Ramos (cell line): ENCODE data around the gene PPIA.

Experiments
- in situ Hi-C: fragments of 300-500 bp; cut with MboI; formaldehyde crosslinking; loops from one replicate; pipeline ENCODE4 v1.14.3; 2022; ENCODE audit warnings: low sequenced_read_pairs; ENCODE audit not compliant: unreplicated experiment

The PPIA gene

DNA sequence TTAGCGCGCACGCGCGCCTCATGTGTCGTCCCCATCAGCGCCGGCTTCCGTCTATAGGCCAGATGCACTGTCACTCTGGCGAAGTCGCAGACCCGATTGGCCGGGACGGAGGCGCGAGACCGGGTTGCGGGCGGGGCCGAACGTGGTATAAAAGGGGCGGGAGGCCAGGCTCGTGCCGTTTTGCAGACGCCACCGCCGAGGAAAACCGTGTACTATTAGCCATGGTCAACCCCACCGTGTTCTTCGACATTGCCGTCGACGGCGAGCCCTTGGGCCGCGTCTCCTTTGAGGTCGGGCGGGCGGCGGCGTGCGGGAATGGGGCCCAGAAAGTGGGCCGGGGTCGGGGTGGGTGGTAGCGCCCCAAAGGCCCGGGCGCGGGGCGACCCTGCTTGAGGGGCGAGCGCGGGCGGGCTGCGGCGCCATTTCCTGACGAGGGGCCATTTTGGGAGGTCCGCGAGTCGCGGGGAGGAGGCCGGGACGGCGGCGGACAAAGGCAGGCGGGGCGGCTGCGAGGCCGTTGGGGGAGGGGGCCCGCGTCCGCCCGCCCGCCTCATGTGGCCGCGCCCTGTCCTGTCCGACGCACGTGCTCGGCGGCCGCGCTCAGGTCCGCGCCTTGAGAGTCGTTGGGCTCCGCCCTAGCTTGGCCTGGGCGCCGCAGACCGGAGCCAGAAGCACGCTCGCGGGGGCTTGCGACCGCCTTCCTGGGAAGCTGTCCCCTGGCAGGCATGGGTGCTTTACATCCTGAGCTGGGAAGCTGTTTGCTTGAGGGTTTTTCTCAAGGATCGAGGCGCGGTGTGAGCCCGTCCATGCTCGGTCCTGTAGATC, at the start of gene PPIA:
TSS of gene PPIA (plus strand) at position 178 of the 825 bp plus-strand sequence. CDS start at position 222, 44 bp downstream.
- in situ Hi-C loops = no loop called here

DNA sequence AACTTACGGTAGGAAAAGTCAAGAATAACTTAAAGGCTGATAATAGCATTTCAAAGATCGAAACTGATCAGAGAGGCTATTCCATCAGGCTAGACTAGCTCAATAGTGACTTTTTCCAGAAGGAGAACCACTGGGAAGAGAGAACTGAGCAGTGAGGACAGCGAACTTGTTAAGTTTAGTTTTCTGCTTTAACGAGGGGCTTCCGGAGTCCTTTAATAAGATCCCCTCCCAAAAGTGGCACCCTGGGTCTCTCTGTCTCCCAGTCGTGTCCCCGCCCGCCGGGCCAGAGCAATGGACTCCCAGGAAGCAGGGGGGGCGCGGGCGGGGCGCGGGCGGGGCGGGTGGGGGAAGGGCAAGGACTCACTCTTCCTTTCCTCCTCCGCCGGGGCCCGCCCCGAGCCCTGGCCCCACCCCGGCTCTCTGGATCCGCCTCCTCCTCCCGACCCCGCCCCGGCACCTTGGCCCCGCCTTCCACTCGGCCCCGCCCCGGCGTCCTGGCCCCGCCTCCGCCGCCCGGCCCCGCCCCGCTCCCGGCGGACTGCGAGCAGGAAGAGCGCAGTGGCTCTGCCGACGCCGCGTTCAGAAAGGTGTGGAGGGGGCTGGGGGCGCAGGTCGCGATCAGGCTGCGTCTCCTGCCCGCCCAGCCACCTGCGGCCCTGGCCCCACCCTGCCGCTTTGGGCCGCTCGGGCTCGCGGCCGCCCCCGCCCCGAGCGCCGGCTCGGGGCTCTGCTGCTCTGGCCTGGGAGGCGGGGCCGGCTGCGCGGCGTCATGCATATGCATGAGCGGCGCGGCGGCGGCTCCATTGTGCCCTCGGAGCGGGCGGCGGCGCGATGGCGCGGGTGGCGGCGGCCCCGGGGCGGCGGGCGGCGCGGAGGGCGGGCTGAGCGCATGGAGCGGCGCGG, 48.2 kb upstream of the PPIA start, which contains the start of gene ZMIZ2:
TSS of gene ZMIZ2 (plus strand) at position 803 of the 903 bp plus-strand sequence. CDS start 7,403 bp downstream, outside the sequence.
- in situ Hi-C loops = no loop called here

DNA sequence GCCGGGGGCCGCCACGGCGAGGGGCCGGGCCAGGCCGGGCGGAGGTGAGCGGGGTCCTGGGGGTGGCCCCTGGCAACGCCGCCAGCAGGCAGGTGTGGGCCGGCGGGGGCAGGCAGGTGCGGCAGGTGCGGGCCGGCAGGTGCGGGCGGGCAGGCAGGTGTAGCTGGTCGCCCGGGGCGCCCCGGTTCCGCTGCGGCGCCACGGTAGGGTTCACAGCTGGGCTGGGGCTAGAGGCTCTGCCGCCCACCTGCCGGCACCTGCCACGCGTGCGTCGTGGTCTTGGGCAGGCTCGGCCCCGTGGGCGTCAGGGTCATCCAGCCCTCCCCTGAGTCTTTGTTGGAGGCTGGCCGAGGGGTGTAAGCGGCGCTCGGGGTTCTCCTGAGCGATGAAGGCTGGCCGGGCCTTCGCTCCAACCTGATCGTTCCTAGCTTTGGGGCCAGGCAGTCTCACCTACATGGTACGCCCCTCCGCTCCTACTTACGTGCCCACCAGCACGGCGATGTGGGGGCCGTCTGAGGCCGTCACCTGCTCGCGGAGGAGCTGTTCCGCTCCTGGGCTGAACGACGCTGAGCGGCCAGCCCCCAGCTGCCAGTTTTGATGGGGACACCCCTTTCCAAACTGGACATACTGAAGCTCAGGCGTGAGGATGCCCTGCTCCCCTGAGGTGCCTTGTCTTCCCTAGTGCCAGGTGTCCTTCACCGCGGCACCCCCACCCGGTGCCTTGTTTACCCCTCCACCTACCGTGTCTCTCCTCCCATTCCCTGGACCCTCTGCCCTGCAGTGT, 47.3 kb upstream of the PPIA start:
- in situ Hi-C loops = no loop called here

DNA sequence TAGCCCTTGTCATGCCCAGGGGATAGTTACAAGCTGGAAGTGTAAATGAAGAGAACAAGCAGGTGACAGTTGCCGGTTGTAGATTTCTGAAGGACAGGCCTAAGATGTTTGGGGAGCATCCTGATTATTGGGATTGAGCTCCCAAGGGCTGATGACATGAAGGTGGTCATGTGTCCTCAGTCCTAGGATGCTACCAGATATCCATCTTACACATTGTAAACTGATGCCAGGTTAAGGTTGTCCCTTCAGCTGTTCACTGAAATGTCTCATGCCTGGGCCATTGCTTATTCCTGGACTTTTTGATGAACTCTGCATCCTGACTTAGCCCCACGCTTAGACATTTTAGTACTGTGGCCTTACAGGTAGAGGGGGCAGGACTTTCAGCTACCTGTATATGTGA, 46.5 kb upstream of the PPIA start:
- in situ Hi-C loops = no loop called here

DNA sequence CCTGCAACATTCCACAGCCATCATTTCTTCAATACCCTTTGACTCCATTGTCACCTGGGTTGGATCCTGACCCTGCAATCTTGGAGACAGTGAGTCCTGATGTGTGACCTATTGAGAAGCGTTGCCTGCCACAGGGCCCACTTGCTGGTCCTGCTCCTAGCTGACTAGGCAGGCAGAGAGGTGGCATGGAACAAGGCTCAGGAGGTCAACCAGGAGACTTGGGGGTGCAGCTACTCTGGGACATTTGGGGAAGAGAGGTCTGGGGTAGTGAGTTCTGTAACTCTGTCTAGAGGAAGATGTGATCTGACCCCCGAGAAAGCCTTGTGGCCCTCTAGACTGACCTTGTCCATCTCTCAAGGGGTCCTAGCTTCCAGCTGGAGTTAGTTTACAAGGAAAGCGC, 46.1 kb upstream of the PPIA start:
- in situ Hi-C loops = no loop called here

DNA sequence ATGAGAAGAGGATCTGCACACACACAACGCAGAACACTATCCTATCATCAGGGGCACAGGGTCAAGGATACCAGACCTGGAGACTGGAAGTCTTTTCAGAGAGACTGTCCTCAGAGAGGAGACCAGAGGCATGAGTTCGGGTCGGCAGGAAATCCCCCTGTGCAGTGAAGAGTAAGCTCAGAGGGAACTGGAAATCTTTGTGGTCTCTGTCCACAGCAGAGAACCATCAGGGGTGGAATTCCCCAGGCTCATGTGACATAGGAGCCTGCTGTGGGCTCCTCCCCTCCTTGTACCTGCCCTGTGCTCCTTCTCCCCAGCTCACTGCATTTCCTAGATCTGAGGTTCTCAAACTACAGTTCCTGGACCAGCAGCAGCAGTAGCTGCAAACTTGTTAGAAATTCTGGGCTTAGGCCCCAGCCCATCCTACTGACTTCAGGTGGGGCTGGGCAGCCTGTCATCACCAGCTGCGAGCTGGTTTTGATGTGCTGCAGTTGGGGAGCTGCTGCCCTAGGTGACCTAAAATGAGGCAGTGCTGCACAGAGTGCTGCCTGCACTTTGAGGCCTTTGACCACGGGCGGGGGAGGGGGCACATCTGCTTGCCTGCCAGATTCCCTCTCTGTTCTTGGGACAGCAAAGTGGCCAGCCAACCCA, 45.4 kb upstream of the PPIA start:
- in situ Hi-C loops = no loop called here

DNA sequence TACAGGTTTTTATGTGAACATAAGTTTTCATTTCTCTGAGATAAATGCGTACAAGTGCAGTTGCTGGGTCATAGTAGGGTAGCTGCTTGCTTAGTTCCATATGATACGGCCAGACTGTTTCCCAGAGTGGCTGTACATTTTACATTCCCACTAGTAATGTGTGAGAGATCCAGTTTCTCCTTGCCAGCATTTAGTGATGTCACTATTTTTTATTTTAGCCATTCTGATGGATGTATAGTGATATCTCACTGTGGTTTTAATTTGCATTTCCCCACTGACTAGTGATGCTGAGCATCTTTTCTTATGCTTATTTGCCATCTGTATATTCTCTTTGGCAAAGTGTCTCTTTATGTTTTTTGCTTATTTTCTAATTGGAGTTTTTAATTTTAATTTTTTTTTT, 43.7 kb upstream of the PPIA start:
- in situ Hi-C loops = no loop called here

DNA sequence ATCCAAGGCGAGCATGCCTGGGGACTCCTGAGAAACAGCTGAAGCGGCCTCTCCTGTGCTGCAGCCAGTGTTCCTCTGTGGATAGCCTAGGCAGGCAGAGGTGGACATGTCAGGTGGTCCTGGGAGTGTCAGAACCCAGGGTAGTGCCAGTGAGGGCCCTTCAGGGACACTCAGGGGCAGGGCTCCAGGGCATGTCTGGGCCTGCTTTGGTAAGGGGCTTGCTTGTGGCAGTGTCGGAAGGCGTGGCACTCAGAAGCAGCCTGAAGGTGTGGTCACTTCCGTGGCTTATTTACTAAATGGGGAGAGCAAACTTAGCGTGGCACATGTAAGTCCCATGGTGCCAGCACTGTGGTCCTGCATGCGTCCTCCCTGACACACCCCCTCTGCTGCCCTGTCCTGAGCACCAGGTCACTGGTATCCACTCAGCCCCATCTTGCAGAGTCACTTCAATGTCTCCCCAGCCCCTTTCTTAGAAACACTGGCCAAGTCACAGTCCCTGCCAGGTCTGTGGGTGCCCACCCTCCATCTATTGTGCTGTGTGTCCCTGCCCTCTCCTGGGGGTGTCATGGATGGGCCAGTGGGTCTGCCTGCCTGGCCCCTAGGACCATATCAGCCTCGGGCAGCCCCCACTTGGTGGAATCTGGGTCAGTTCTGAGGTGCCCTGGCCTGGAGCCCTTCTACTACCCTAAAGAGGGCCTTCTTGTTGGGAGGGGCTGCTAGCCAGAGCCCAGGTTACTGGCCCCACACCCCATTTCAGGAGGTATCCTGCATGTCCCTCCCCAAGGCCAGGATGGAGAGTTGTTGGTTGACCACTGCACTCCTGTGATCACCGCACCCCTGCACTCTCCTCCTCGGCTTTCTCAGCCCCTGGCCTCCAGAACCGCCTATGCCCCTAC, 41.4 kb upstream of the PPIA start:
- in situ Hi-C loops = no loop called here

DNA sequence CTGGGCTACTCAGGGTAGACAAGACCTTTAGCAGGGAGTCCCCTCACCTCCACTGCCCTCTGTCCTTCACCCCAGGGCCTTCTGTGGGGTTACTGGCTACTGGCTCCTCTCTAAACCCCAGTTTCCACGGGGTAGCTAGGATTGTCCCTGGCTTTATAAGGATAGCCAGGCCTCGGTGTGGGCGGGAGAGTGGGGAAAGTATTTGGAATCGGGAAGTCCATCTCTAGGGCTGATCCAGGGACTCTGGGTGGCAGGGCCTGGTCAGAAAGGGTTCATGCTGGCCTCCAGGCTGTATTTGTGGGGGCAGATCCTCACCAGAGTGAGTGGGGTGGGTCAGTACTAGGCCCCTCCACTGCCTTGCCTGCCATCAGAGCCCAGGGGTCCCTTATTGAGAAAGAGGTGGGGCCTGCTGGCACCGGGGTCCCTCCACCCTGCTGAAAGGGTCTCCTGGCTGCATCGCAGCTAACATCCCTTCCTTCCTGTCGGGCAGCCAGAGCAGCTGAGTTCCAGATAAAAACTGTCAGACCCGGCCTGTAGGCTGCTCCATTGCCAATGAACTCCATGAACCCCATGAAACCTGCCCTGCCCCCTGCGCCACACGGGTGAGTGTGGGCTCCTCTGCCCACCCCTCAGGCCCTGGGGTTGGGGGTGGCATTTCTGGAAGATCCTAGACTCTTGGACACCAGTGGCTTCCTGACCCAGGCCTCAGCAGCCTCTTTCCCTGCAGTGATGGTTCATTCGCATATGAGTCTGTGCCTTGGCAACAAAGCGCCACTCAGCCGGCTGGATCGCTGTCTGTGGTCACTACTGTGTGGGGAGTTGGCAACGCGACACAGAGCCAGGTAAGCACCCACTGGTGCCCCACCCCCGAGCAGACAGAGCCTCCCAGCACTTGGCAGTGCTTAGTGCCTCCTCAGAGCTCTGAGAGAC, 40.5 kb upstream of the PPIA start:
- in situ Hi-C loops = no loop called here

DNA sequence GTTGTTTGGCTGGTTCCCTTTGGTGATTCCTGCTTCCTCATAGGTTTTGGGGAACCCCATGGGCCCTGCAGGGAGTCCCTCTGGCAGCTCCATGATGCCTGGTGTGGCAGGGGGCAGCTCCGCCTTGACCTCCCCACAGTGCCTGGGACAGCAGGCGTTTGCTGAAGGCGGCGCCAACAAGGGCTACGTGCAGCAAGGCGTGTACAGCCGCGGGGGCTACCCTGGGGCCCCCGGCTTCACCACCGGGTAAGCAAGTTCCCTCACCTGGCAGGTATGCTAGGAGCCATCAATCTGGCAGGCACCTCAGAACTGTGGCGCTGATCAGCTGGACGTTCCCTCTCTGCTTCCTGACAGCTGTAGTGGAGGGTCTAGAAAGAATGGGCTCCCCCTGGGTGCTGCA, 39.6 kb upstream of the PPIA start:
- in situ Hi-C loops = no loop called here

DNA sequence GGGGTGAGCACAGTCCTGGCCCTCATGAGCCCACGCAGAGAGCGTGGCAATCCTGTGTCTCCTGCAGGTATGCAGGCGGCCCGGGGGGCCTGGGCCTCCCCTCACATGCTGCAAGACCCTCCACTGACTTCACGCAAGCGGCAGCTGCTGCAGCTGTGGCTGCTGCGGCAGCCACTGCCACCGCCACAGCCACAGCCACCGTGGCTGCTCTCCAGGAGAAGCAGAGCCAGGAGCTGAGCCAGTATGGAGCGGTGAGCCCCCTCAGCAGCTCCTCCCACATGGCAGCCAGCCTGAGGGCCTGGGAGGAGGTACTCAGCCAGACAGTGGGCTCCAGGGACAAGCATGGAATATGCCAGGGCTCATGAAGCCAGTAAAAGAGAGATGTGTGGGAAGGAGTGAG, 39.2 kb upstream of the PPIA start:
- in situ Hi-C loops = no loop called here

DNA sequence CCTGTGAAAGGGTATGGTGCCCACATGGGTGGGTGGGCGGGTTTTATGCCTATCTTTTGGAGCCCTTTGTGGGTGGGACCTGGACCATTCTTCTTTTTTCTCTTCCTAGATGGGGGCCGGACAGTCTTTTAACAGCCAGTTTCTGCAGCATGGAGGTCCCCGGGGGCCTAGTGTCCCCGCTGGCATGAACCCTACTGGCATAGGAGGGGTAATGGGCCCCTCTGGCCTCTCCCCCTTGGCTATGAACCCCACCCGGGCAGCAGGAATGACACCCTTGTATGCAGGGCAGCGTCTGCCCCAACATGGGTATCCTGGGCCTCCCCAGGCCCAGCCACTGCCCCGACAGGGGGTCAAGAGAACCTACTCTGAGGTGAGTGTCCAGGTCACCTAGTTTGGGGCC, 38.7 kb upstream of the PPIA start:
- in situ Hi-C loops = no loop called here

DNA sequence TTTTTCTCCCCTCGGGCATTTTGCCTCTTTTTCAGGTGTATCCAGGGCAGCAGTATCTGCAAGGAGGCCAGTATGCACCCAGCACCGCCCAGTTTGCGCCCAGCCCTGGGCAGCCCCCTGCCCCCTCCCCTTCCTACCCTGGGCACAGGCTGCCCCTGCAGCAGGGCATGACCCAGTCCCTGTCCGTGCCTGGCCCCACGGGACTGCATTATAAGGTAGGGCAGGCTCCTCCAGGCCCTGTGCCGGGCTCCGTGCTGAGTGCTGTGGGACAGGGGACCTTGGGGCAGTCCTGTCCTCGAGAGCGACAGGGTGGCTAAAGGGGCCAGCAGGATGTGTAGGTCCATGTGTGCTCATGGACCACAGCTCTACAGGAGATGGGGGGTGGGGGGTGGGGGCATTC, 37.2 kb upstream of the PPIA start:
- in situ Hi-C loops = no loop called here

DNA sequence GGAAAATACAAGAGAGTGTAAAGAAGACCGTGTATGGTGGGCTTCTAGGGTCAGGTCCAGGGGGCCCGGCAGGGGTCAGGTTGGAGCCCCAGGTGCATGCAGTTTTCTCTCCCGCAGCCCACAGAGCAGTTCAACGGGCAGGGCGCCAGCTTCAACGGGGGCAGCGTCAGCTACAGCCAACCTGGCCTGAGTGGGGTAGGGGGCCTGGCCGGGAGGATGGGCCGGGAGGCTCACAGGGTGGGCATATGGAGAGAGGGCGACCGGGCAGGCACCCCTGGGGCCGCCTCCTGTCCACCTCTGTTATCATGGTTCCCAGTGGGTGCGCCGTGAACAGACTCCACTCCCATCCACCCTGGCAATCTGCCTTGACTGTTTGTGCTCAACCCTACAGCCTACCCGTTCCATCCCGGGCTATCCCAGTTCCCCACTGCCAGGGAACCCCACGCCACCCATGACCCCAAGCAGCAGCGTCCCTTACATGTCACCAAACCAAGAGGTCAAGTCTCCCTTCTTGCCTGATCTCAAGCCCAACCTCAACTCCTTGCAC, 36.4 kb upstream of the PPIA start:
- in situ Hi-C loops = no loop called here

DNA sequence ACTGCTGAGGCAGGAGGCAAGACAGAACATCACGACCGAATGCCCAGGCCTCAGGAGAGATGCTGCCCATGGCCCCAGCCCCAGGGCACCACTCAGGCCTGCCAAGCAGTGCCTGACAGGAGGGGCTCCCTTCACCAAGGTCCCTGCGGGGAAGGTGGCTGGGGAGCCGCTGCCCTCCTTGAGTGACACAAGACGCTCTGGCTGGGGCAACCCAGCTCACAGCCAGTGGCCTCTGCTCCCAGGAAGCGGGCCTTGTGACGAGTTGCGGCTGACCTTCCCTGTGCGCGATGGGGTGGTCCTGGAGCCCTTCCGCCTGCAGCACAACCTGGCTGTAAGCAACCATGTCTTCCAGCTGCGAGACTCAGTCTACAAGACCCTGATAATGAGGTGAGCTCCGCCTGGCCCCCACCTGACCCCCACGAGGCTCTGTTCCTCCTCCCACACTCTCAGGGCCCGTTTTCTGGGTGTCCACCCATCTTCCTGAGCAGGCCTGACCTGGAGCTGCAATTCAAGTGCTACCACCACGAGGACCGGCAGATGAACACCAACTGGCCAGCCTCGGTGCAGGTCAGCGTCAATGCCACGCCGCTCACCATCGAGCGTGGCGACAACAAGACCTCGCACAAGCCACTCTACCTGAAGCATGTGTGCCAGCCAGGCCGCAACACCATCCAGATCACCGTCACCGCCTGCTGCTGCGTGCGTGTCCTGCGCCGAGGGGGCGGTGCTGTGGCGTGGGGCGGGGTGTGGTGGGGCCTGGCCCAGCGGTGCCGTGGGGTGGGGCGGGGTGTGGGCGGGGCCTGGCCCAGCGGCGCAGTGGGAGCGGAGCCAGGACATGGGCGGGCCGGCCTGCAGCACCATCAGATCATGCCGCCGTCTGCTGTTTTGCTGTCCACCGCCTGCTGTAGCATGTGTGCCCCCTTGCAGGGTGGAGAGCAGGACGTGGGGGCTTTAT, 35.0 kb upstream of the PPIA start:
- in situ Hi-C loops = no loop called here

DNA sequence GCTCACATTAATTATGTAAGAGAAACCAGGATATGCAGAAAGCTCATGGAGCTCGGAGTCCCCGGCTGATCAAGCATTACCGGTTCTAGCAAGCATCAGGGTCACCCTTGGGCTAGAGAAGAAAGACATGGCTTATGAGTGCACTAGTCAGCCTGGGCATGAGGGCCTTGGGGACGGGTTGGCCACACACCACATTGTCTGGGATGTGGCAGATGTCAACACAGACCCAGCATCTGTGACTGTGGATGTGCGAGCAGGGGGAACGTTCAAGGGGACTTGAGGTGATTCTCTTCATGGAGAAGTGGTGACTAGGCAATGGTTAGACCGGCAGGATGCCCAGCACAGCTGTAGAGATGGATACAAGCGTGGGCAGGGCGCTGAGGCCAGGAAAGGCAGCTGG, 34.2 kb upstream of the PPIA start:
- in situ Hi-C loops = no loop called here
